IPS-NIHi7 (cell line): ENCODE data around the gene RCBTB1.
A peak's percentile ranks its signal among the peaks of the same experiment; 100 is the strongest.

Source experiments
- DNase-seq: peaks from one replicate; pipeline ENCODE4 v3.0.0; 2012; ENCODE audit warnings: mixed read lengths; ENCODE audit errors: extremely low spot score

The RCBTB1 gene

GRCh38 chr13:49559006-49559405 lies 26.4 kb downstream of the RCBTB1 start:
- DNase-seq = no peak

GRCh38 chr13:49554387-49554786 lies 31.0 kb downstream of the RCBTB1 start:
- DNase-seq = no peak

- no peak for DNase-seq
Measured at GRCh38 chr13:49553888-49554287, 31.5 kb downstream of the RCBTB1 start.

GRCh38 chr13:49550942-49551644 lies 34.3 kb downstream of the RCBTB1 start:
- no peak for DNase-seq

- peak; percentile 31 for DNase-seq
Measured at GRCh38 chr13:49549289-49549688, 36.1 kb downstream of the RCBTB1 start.

GRCh38 chr13:49546561-49546960 lies 38.8 kb downstream of the RCBTB1 start:
- DNase-seq = no peak

- no peak for DNase-seq
Measured at GRCh38 chr13:49545661-49546060, 39.7 kb downstream of the RCBTB1 start.

GRCh38 chr13:49543656-49544055 lies 41.7 kb downstream of the RCBTB1 start:
- DNase-seq = no peak

- peak; percentile 17 for DNase-seq
Measured at GRCh38 chr13:49540552-49540951, 44.8 kb downstream of the RCBTB1 start.

GRCh38 chr13:49539746-49540145 lies 45.6 kb downstream of the RCBTB1 start:
- DNase-seq = no peak

- no peak for DNase-seq
Measured at GRCh38 chr13:49539313-49539712, 46.0 kb downstream of the RCBTB1 start.

GRCh38 chr13:49538404-49538803 lies 47.0 kb downstream of the RCBTB1 start:
- no peak for DNase-seq

- DNase-seq = no peak
Measured at GRCh38 chr13:49536144-49536873, 49.0 kb downstream of the RCBTB1 start.

- no peak for DNase-seq
Measured at GRCh38 chr13:49533591-49534269, 51.6 kb downstream of the RCBTB1 start.

- no peak for DNase-seq
Measured at GRCh38 chr13:49533011-49533410, 52.3 kb downstream of the RCBTB1 start.

GRCh38 chr13:49532593-49532992 lies 52.8 kb downstream of the RCBTB1 start:
- DNase-seq = no peak

- no peak for DNase-seq
Measured at GRCh38 chr13:49530457-49530856, 54.9 kb downstream of the RCBTB1 start.

- DNase-seq = no peak
Measured at GRCh38 chr13:49528161-49528560, 57.2 kb downstream of the RCBTB1 start.

- no peak for DNase-seq
Measured at GRCh38 chr13:49527123-49527522, 58.2 kb downstream of the RCBTB1 start.

GRCh38 chr13:49524740-49525501 lies 60.4 kb downstream of the RCBTB1 start:
- no peak for DNase-seq

GRCh38 chr13:49521224-49521623 lies 64.1 kb downstream of the RCBTB1 start:
- no peak for DNase-seq

- DNase-seq = peak; percentile 38
Measured at GRCh38 chr13:49517461-49517860, 67.9 kb downstream of the RCBTB1 start.
